HG02623 (cell line): Measurements from ENCODE around the gene PDE8B.

Source experiments
- ATAC-seq: cut with Tn5 transposase; IDR thresholded peaks from one replicate; pipeline ENCODE4 v1.9.1; 2021; ENCODE audit warnings: moderate library complexity; ENCODE audit not compliant: unreplicated experiment

Gene PDE8B

GRCh38 chr5:77282337-77283027 is 72.0 kb downstream of the PDE8B start:
- ATAC-seq: no peak

GRCh38 chr5:77285251-77285841 is 74.9 kb downstream of the PDE8B start:
- ATAC-seq: no peak

GRCh38 chr5:77292026-77292757 is 81.7 kb downstream of the PDE8B start:
- no peak for ATAC-seq

GRCh38 chr5:77294185-77294584 is 83.7 kb downstream of the PDE8B start:
- ATAC-seq: no peak

DNA sequence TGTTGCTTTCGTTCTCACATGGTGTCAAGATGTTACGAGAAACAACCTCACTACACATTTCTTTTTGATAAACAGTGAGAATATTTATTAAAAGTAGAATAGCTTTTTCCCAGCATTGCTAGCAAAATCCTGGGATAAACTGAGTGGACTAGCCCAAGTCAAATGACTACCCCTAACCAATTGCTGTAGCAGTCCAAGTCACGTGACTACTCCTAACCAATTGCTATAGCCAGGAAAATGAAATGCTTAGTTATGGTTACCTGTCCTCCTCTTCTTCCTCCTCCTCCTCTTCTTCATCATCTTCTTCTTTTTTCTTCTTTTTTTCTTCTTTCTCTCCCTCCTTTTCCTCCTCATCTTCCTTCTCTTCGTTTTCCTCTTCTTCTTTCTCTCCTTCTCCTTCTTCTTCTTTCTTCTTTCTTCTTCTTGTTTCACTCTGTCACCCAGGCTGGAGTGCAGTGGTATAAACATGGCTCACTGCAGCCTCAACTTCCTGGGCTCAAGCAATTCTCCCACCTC is 85.4 kb downstream of the PDE8B start:
- no peak for ATAC-seq

DNA sequence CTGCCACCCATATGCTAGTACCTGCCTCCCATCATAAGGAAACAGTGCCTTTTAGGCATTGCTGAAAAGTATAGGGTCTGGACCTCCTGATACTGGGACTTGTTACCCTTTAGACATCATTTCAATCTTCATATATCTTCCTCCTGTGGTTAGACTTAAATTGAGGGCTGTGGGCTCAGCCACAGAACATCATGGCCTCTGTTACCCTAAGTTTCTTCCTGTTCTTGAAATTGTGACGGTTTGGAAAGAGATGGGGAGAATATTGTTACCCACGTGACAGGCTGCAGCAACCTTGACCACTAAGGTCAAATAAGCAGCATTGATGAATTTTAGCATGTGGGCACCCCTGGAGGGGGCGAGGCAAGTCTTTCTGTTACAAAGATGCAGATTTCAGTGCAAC is 87.7 kb downstream of the PDE8B start:
- no peak for ATAC-seq

DNA sequence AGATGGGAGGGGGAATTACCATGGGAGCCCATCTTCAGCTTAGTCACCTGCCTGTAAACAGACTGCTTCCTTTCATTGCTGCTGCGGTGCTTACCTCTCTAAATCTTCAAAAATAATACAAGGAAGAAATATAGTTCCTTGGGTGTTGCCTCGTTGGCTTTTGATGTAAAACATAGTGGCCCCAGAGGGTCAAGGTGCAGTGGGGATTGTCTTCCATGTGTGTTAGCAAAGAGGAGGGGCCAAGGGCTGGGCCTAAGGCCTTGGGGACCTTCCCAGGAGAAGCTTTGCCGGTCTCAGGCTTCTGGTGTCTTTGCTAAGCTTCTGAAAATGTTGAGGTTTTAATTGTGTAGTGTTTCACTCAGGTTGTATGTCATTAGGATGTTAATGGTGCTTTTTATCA is 90.0 kb downstream of the PDE8B start:
- ATAC-seq: no peak

DNA sequence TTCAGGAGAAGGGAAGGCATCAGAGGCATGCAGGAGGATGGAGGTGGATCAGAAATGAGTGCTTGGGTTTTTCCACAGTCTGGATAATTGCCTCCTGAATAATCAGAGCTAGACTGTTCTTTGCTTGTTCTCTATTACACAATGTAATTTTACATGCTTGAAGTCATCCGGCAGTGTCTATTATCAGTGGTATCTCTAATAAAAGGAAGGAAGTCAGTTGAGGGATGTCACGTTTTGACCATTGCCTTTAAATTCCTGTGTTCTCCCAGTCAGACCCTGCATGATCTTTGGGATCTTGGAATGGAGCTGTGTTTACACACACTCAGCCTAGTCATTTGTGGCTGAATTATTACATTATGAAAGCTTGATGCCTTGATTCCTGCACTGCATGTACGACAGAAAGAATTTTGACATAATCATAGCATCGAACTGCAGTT is 91.0 kb downstream of the PDE8B start:
- no peak for ATAC-seq

GRCh38 chr5:77302247-77302646 is 91.8 kb downstream of the PDE8B start:
- ATAC-seq: no peak

GRCh38 chr5:77302653-77303052 is 92.2 kb downstream of the PDE8B start:
- ATAC-seq: no peak

DNA sequence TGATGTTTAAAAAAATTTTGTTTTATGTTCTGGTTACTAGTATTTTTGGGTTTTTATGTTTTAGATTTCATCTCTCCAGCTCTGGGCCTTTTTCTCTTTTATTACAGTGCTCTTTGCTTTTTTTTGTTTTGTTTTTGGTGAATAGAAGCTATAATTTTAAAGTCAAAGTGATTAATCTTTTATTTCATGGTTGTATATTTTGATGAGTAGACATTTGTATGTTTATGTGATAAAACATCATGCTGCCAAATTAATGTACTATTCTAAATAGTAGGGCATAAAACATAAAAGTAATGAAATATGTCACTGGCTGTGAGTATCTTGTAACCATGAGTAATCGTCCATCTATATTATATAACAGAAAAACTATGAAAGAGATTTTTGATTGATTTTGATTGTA is 93.9 kb downstream of the PDE8B start:
- no peak for ATAC-seq

DNA sequence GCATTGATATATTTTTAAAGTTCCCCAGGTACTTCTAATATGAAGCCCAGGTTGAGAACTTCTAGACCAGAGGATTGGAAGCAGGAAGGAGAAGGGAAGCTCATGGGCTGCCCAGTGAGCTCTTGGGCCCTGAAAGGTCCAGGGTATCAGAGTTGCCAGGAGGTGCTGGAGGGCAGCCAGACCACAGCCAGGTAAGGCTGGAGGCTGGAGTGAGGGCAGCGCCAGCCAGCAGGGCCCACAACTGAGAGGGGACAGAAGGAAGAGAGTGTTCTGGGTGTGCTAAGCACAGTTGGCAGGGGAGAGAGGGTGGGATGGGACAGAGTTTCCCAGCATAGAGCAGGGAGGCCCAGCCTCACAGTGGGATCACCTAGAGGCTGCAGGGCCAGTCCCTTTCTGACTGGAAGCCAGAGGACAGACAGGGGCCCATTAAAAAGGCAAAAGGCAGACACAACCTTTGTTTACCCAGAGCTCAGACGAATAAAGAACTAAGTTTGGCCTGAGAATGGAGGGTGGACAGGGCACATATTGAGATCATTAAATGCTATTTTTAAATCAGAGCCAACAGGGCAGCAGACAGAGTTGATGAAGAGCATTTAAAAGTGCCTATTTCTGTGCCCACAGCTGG is 94.9 kb downstream of the PDE8B start:
- ATAC-seq: no peak

DNA sequence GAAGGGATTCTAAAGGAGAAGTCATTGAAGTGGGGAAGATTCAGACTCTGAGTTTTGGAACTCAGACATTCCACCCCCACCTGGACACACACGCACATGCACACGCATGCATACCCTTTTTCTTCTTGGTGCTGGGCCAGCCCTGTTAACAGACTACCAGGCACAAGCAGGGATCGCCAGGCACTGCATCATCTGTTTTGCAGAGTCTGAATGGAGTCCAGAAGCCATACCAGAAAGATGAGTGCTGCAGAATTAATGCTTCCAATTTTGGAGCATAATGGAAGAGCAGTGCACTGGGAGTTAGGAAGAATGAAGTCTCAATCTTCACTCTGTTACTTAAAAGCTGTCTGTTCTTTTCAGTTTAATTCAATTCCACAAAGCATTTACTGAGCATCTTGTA is 95.5 kb downstream of the PDE8B start:
- no peak for ATAC-seq

DNA sequence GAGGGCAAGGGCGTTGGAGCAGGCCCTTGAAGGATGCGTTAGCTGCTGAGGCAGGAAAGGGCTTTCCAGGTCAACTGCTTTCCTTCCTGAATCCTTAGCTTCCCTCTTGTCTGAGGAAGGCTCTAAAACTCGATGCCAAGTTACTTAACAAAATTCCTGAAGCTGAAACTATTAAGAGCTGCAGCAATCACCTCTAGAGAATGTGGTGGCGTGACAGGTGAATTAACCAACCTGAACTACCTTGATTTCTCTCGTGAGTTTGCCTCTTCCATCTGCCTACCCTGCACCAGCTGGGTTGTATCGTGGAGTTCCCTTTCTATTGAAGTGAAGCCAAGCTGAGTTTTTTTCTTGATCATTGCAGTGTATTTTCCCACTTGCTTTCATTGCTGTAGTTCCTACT is 96.1 kb downstream of the PDE8B start:
- ATAC-seq: no peak

GRCh38 chr5:77308154-77308960 is 97.9 kb downstream of the PDE8B start:
- no peak for ATAC-seq

DNA sequence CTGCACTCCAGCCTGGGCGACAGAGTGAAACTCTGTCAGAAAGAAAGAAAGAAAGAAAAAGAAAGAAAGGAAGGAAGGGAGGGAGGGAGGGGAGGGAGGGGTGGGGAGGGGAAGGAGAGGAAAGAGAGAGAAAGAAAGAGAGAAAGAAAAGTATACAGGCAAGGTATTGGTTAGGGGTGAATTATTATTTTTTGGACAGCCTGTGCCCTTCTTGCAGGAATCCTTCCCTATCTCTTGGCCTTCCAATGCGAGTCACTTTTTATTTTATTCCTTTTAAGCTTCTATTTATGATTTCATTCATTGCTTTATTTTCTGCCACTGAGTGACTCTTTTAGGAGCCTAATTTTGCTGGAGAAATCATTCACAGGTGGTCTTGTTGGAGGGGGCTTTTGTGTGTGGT is 98.7 kb downstream of the PDE8B start:
- no peak for ATAC-seq

GRCh38 chr5:77310494-77311213 is 100.2 kb downstream of the PDE8B start:
- no peak for ATAC-seq

DNA sequence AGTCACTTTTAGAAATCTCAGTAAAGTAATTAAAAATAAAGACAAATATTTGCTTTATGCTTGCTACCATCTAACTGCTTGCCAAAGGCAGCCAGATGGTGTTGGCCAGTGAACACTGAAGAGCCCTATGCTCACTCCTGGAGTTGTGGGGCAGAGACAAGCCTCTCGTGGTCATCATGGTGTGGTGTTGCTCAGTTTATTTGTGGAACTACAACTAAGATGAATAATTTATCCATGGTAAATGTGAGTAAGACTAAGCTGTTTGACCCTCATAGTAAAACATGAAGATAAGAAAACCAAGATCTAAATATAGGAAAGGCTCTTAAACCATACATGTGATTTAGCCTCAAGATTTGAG is 100.7 kb downstream of the PDE8B start:
- ATAC-seq: no peak

- no peak for ATAC-seq
Measured at GRCh38 chr5:77312413-77312812, 101.9 kb downstream of the PDE8B start.
